SW480 (cell line): ENCODE measurements around the gene HMGA1.
"Not testable (repeated sequence)": the region's sequence is repeated elsewhere in the genome, so short reads cannot be mapped to it uniquely, and the experiment has no call there.

ENCODE experiments used
- DNase-seq: peaks from one replicate; pipeline ENCODE4 v3.0.0-alpha.2; 2016; ENCODE audit warnings: low spot score

HMGA1 gene

GRCh38 chr6:34260576-34261267, 24.0 kb downstream of the HMGA1 start:
- no peak for DNase-seq

- DNase-seq: not testable (repeated sequence)
Measured at GRCh38 chr6:34263484-34263883, 26.8 kb downstream of the HMGA1 start.

DNA sequence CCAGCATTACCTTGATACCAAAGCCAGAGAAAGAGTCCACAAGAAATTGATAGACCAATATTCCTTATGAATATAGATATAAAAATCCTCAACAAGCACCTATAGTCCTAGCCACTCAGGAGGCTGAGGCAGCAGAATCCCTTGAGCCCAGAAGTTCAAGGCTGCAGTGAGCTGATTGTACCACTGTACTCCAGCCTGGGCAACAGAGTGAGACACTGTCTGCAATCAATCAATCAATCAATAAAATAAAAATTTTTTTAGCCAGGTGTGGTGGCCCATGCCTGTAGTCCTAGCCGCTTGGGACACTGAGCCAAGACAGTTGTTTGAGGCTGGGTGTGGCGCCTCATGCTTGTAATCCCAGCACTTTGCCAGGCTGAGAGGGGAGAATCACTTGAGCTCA, 31.1 kb downstream of the HMGA1 start:
- no peak for DNase-seq

DNA sequence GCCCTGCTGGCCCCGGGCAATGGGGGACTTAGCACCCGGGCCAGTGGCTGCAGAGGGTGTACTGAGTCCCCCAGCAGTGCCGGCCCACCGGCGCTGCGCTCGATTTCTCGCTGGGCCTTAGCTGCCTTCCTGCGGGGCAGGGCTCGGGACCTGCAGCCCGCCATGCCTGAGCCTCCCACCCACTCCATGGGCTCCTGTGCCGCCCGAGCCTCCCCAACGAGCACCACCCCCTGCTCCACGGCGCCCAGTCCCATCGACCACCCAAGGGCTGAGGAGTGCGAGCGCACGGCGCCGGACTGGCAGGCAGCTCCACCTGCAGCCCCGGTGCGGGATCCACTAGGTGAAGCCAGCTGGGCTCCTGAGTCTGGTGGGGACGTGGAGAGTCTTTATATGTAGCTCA, 32.5 kb downstream of the HMGA1 start:
- not testable (repeated sequence) for DNase-seq

GRCh38 chr6:34269658-34270341, 33.1 kb downstream of the HMGA1 start:
- not testable (repeated sequence) for DNase-seq

DNA sequence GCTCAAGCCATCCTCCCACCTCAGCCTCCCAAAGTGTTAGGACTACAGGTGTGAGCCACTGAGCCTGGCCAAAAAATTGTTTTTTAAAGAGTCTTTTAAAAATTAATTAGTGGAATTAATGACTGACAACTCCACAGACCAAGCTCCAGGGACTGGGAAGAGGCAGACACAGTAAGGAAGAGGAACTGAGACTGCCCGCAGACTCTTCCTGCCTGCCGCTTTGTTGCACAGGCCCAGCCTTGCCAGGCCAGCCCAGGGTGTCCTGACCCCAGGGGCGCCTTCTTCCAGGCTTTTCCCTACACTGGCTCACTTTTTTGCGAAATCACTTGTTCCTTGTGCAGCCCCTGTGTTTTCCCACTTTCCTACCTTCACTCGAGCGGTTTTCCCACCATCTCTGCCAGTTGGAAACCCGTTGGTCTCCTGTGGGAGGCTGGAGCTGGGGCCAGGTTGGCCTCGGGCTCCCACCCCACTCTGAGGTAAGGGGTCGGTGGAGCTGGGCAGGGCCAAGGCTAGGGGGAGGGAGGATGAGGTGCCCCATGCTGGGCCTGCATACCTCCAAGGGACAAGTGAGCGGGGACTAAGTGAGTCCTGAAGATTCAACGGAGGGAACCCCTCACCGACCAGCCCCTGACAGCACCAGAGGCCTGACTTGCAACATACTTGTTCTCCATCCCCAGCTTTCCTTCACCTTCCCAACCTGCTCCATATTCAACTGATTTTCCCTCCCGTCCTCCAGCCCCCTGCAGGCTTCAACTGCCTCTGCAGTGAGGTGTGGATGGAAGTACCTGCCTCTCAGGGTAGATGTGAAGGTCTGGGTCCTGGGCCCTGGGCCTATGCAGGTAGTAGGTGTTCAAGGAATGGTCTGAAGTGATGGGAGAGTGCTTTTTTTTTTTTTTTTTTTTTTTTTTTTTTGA, 35.6 kb downstream of the HMGA1 start:
- no peak for DNase-seq

DNA sequence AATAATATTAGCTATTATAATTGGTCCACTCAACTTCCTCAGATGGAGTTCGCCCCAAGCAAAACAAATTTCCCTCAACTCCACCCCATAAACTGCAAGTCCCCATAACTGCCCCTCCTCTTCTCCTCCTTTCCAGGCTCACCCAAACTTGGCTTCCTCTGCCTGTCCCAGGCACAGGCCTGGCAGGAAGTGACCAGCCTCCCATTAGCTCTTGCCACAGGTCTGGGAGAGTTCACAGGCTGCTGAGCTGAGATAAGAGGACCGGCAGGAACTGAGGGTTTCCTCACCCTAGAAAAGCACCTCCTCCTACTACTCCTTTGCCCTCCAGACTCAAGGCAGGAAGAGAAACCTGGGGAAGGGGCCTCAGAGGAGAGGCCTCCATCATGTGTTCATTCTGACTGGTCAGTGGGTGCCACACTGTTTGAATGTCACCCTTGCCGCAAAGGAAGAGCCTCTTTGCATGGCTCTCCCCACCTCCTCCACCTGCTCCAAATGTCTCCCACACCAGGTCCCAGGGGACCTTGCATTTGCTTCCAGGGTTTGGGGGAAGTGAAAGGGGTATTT, 36.7 kb downstream of the HMGA1 start:
- DNase-seq: no peak

GRCh38 chr6:34274129-34274528, 37.5 kb downstream of the HMGA1 start:
- no peak for DNase-seq

GRCh38 chr6:34275128-34275804, 38.6 kb downstream of the HMGA1 start:
- DNase-seq: no peak

DNA sequence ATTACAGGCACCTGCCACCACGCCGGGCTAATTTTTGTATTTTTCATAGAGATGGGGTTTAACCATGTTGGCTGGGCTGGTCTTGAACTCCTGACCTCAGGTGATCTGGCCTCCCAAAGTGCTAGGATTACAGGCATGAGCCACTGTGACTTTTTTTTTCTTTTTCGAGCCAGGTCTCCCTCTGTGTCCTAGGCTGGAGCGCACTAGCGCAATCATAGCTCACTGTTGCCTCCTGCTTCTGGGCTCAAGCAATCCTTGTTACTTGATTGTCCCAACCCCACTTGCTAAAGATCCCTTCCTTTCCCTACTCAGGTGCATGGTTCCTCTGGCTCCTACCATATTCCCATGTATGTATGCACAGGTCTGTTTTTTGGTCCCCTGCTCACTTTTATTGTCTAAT, 39.5 kb downstream of the HMGA1 start:
- no peak for DNase-seq

DNA sequence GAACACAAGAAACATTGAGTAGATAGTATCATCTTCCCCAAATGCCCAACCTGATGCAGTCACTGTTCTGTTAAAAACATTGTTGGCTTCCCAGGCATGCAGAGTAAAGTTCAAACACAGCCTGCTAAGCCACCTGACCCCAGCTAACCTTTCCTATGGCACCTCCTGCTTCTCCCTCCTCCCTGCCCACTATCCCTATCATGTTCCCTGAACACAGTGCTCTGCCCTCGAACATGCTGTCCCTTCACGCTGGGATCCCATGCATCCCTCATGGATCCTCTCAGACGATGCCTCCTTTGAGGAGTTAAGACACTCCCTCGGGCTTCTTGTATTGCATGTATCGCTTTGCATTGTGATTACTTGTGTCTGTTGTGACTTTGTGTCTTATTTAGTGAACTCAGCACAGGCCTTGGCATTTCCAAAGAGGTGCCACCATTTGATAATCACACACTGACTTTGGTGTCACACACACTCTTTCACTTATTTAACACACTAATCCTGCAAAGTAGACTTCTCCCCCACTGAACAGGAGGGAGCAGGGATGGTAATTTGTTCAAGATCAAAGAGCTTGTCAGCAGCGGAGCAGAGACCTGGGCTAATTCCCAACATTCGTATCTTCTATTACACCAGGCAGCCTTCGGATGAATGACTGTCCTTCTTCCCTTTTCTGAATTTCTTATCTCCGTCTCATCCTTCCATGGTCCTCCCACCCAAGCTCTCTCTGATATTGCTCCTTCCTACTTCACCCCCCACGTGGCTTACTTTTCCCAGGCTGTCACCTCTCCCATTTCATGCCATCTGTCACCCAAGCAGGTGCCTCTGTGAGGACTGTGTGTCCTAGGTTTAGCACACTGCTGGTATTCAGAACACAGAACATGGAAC, 40.4 kb downstream of the HMGA1 start:
- no peak for DNase-seq

- no peak for DNase-seq
Measured at GRCh38 chr6:34277763-34278112, 41.1 kb downstream of the HMGA1 start.

- DNase-seq: no peak
Measured at GRCh38 chr6:34278833-34279232, 42.2 kb downstream of the HMGA1 start.

DNA sequence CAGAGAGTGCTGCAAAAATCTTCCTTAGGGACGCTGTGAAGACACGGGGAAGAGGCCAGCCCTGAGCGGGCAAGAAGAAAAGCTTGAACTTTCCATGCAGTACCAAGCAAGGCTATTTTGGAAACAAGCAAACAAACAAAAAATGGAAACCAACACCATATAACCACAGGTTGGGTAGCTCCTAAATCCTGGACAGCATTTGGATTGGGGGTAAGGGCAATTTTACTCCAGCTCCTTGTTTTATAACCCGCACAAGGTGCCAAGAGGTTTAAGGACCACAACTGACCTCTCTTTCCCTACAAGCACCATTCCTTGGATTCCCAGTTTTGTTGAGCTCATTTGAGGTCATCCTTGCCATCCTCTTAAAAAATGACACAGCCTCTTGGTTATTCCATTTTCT, 43.5 kb downstream of the HMGA1 start:
- no peak for DNase-seq

DNA sequence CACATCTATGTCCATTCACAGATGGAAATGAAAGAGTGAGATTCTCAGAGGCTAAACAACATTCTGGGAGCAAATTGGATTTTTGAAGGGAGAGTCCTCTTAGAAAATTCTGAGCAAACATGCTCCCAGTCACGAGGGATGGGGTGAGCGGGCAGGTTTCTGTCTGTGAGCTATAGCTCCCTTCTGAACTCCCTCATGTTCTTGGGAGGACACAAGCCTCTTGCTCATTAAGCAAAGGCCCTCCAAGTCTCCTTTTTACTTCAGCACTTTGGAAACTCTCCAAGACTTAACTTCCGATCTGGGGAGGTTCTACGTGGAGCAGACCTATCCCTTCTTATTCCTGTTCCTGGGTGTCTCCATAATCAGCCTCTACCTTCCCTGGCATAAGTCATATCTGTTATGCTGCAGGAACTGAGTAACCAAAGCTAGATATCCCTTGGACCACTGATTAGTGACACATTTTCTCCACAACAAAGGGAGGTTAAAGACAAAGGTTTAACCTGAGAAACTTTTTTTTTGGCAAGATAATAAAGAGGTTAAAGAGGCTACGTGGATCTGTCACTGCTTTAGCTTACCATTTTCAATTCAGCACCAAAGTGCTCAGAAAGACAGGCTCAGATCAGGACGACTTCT, 45.1 kb downstream of the HMGA1 start:
- DNase-seq: no peak

GRCh38 chr6:34284563-34285447, 48.1 kb downstream of the HMGA1 start:
- no peak for DNase-seq

- no peak for DNase-seq
Measured at GRCh38 chr6:34285448-34286164, 48.9 kb downstream of the HMGA1 start.

- DNase-seq: no peak
Measured at GRCh38 chr6:34288581-34288980, 51.9 kb downstream of the HMGA1 start.

GRCh38 chr6:34289137-34289536, 52.5 kb downstream of the HMGA1 start:
- DNase-seq: no peak
